Measurements from ENCODE around the gene CHRDL1. TPM values are rescaled to one million over a fixed set of nuclear protein-coding genes. Genes with fewer than 3 reads are reported as not detected.

The CHRDL1 gene
- total RNA-seq, 1 donor from 2014 or later: not detected

DNA sequence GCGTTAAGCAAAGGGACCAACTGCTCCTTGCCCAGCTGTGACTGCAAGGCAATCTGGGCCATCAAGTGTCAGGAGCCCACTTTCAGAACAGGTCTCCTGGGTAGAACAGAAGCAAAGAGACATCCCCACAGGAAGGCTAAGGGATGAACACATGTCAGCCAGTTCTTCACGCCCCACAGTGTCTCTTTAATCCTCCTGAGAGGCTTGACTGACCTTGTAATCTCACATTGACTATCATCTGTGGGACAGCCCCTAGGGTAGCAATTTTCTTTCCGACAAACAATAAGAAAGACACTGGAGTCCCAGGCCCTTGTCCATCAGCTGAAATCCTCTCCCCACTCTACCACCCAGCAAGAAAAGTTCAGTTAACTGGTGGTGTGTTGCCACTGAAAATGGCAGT, 1.0 kb downstream of the CHRDL1 start:
- Mint-ChIP-seq H3K36me3 (ENCODE audit: low read depth) (no peaks in the 10 kb centered on the region), H3K9me3 (no peaks in the 10 kb centered on the region), H3K4me1 (peaks cover 2% of the 10 kb centered on the region), H3K4me3 (no peak overlapping the region), H3K27me3 (peaks cover 9% of the 10 kb centered on the region), H3K27ac (no peak overlapping the region)
- no peak for DNase-seq
- ChIA-PET CTCF (no interaction called here), POLR2A (no interaction called here)
- no peak for ATAC-seq (ENCODE audit: low read depth)
- TF ChIP-seq, protein P1, sequence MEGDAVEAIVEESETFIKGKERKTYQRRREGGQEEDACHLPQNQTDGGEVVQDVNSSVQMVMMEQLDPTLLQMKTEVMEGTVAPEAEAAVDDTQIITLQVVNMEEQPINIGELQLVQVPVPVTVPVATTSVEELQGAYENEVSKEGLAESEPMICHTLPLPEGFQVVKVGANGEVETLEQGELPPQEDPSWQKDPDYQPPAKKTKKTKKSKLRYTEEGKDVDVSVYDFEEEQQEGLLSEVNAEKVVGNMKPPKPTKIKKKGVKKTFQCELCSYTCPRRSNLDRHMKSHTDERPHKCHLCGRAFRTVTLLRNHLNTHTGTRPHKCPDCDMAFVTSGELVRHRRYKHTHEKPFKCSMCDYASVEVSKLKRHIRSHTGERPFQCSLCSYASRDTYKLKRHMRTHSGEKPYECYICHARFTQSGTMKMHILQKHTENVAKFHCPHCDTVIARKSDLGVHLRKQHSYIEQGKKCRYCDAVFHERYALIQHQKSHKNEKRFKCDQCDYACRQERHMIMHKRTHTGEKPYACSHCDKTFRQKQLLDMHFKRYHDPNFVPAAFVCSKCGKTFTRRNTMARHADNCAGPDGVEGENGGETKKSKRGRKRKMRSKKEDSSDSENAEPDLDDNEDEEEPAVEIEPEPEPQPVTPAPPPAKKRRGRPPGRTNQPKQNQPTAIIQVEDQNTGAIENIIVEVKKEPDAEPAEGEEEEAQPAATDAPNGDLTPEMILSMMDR (IDR thresholded peaks at IDR 0.05): no peak
- intact Hi-C loops (cut with micrococcal nuclease): no loop called here

DNA sequence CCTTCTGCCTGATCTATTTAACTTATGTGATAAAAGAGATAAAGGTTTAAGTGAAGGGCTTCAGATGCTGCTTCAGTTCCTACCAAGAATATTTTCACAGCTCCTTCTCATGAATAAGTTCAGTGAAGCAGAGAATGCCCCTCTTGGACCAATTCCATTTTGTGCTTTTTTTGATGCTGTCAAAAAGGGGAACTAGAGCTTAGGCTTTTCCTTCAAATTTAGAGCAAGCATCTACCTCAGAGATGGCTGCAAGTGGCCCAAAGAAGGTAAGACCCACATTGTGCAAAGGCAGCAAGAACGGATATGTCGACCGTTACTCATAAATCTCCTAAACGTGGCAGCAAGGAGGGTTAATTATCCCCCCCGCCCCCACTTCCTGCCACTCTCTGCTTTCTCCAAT, 4.5 kb downstream of the CHRDL1 start:
- intact Hi-C loops (cut with micrococcal nuclease): no loop called here
- Mint-ChIP-seq H3K9me3 (no peaks in the 10 kb centered on the region), H3K36me3 (ENCODE audit: low read depth) (no peaks in the 10 kb centered on the region), H3K4me3 (no peak overlapping the region), H3K27ac (no peak overlapping the region), H3K27me3 (peaks cover 3% of the 10 kb centered on the region), H3K4me1 (no peaks in the 10 kb centered on the region)
- TF ChIP-seq, protein P1 (IDR thresholded peaks at IDR 0.05): no peak
- DNase-seq (no peak), ATAC-seq (ENCODE audit: low read depth) (no peak)
- POLR2A ChIA-PET: no interaction called here
- CTCF ChIA-PET: no interaction called here

DNA sequence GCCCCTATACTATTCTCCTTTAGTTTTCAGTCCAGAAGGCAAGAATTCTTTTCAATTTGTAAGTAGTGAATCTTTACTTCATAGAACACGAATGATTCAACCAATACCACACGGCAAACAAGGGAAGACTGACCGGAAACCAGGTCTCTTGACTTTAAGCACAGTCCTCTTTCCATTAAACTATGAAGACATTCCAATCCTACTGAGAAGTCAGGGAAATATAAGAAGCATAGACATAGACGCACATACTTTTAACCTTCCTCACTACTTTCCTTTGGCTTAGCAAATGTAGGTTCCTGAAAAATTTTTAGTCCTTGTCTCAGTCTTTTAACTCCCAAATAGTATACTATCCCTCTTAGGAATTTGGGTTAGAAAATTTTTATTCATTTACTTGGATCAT, 9.1 kb downstream of the CHRDL1 start:
- intact Hi-C loops (cut with micrococcal nuclease): no loop called here
- CTCF ChIA-PET: no interaction called here
- no peaks in the 10 kb centered on the region for H3K9me3 Mint-ChIP-seq

DNA sequence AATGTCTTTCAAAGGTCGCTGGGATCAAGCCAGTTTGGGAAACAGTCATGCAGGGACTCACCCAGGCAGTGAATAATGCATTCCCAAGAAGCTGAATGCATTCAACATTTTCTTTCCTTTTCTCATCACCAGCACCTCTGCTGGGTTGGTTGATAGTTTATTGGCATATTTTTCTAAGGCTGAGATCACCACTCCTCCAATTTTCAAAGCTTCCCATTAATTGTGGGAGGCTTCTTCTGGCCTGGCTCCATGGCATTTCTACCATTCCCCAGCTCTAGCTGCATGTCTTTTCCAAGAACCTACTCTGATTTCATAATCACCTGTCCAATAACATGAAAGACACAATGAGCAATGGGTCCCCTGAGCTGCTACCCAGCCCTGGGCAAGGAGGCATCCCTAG, 35.8 kb downstream of the CHRDL1 start:
- Mint-ChIP-seq H3K27ac (no peak overlapping the region), H3K36me3 (ENCODE audit: low read depth) (no peaks in the 10 kb centered on the region), H3K4me3 (no peak overlapping the region), H3K4me1 (no peaks in the 10 kb centered on the region), H3K9me3 (peaks cover 5% of the 10 kb centered on the region), H3K27me3 (no peaks in the 10 kb centered on the region)
- ChIA-PET CTCF (no interaction called here), POLR2A (no interaction called here)
- TF ChIP-seq, protein P1 (IDR thresholded peaks at IDR 0.05): no peak
- intact Hi-C loops (cut with micrococcal nuclease): no loop called here
- ATAC-seq (ENCODE audit: low read depth) (no peak), DNase-seq (no peak)

More for the DNA sequence above, 9.1 kb downstream of the CHRDL1 start:
- H3K4me3 Mint-ChIP-seq: no peak overlapping the region
- no peak overlapping the region for H3K27ac Mint-ChIP-seq
- ATAC-seq (ENCODE audit: low read depth) (no peak), DNase-seq (no peak)
- POLR2A ChIA-PET: no interaction called here
- H3K4me1 Mint-ChIP-seq: no peaks in the 10 kb centered on the region
- H3K27me3 Mint-ChIP-seq: no peaks in the 10 kb centered on the region
- TF ChIP-seq, protein P1 (IDR thresholded peaks at IDR 0.05): no peak
- no peaks in the 10 kb centered on the region for H3K36me3 Mint-ChIP-seq (ENCODE audit: low read depth)

DNA sequence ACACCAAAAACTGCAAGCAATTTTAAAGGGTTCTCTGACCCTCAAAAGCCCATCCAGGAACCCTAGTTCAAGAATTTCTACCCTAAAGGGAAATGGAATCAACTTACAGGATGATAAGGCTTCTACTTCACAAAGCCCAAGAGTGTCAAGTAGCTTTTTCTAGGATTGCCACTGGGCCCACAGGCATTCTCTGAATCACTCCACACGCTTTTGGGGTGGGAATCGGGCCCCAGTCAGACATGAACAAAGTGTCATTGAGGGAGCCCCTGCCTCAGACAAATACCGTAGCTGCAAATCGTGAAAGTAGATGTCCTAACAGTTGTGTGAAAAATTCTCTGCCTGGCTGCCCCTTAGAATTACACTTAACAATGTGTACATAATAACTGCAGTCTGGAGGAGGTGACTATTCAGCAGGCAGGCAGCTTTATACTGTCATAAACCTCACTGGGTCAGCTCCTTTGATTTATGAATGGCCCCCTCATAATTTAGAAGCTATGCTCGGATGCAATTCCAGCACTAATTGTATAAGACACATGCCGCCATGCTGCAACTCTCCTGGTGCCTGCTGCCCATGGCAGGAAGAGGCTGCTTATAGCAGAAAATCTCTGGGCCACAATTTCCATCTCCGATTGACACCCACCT, 36.7 kb downstream of the CHRDL1 start:
- Mint-ChIP-seq H3K4me1 (no peaks in the 10 kb centered on the region), H3K27me3 (no peaks in the 10 kb centered on the region), H3K27ac (no peak overlapping the region), H3K36me3 (ENCODE audit: low read depth) (no peaks in the 10 kb centered on the region), H3K9me3 (peaks cover 5% of the 10 kb centered on the region), H3K4me3 (no peak overlapping the region)
- CTCF ChIA-PET: no interaction called here
- TF ChIP-seq, protein P1 (IDR thresholded peaks at IDR 0.05): no peak
- DNase-seq (no peak), ATAC-seq (ENCODE audit: low read depth) (no peak)
- POLR2A ChIA-PET: no interaction called here
- intact Hi-C loops (cut with micrococcal nuclease): no loop called here

Measured in activated B cell treated with CpG ODN at 0.5 μM for 24 hours (primary cell).